NCI-H187 treated with DMSO at 0.1 percent for 48 hours (cell line): ENCODE measurements around the gene DCDC1.

Source experiments
- DNase-seq: peaks from one replicate; lab custom pipeline; 2025; lab: John Stamatoyannopoulos, UW

DCDC1 gene

DNA sequence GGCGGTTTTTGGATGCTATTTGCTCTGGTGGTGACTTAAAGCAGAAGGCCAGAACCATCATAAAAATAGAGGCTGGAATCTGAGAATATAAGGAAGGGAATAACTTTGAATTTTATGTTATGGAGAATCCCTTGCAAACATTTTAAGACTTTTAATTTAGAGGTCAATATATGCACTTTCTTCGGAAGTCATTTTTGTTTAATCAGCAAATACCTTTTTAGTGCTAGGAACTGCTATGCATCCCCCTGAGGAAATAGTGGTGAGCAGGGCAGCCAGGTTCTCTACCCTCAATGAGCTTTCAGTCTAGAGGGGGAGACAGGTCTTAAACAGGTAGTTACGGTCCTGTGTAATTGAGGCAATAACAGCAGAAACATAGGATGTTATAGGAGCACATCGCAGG, 516.9 kb downstream of the DCDC1 start:
- DNase-seq: no peak

DNA sequence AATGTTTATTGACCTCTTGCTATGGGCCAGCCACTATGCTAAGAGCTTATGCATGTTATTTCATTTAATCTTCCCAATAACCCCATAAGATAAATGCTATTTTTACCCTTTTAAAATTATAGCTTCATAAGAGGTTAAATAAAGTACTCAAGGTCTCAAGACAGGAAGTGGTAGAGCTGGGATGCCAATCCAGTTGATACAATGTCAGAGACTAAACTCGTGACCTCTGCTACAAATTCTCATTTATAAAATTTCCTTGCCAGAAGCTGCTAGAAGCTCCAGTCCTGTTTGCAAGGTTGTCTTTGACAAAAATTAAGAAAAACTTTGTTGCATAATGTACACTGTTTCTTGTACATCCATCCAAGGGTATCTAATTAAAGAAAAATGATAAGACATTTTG, 517.4 kb downstream of the DCDC1 start:
- DNase-seq: no peak

DNA sequence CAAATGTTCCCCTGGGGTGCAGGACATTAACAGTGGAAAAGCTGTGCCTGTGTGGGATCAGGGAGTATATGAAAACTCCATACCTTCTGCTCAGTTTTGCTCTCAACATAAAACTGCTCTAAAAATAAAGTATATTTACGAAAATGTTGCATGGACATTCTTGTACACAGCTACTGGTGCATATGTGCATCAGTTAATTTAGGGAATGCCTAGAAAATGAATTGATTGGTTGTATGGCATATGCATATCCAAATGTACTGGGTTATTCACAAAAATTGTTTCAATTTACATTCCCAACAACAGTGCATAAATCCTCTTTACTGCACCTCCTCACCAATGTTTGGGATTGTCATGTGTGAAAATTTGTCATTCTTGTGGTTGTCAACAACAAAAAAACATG, 532.3 kb downstream of the DCDC1 start:
- no peak for DNase-seq

DNA sequence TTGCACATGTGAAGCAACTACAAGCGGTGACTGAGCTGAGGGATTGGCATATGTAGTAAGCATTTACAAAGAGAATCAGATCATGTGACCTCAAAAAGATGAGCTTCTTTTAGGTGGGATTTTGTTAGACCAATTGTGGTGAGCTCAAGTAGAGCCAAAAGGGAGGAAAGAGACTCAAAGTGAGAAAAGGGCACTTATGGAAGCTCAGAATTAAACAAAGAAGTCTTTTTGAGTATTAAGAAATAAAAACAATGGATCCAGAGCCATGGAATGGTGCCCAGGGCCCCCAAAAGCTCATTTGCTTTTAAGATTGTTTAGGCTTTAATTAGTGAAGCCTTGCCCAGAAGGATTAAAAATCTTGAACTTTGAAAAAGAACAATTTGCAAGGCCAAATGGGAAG, 536.7 kb downstream of the DCDC1 start:
- no peak for DNase-seq

DNA sequence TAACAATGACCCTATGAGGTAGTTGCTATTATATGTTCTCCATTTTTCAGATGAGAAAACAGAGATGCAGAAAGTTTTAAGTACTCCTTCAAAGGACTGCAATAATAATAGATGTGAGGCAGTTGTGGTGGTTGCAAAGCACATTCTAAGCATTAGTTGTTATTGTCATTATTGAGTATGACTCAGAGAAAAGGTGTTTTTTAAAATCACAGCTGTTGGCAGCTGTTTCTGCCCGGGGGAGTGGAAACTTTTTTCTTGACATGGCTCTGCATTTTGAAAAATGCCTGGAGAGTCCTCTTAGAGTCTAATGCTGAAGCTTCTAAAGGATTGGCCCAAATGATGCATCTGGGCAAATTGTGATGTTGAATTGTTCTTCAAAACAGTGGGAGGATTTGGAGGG, 538.9 kb downstream of the DCDC1 start:
- no peak for DNase-seq

DNA sequence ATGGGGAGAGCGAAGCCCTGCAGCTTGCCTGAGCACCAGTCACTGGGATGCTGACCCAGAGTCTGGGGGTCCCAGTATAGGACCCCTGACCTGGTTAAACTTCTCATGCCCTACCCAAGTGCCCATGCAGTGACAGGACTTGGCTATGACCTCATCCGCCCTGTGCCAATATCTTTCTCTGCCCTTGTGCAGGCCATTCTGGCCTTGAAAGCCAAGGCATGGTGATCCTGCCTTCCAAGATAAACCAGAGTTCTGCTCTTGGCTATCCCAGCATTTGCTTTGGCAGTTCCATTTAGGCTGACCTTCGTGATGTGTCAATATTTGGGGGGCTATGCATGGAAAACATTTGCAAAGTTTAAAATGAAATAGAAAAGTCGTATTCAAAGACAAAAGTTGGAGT, 542.6 kb downstream of the DCDC1 start:
- DNase-seq: no peak

DNA sequence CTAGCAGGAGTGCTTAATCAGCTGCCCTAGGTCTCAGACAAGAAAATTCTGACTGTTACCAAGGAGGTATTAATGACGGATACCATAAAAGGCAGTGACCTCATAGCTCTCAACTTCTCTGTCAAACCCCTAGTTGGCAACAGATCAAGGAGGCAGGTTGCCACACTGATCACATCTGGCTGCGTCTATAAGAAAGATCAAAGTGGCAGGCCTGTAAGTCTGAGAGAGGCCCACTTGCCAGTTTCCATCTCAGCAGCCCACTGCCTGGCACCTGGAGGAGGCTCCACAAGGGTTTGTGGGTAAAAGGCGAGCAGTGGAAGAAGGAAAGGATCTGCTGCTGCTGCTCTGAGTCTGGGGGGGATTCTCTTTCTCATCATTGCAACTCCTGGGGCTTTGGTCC, 543.8 kb downstream of the DCDC1 start:
- no peak for DNase-seq

DNA sequence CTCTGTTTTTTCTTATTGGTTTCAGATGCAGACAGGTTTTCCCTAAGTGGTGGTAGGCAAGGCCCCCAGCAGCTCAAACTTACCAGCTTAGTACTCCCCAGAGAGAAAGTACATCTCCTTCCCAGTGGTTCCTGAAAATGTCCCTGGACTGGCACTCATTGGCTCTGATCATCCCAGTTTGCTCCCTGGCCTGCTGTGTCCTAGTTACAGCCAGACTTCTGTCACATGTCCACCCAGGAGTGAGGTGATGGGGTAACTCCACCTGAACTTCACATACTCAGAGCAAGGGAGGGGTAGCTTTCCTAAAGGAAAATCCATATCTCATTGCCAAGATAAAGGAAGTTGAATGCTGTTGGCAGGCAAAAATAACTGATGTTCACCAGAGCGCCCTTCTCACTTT, 546.4 kb downstream of the DCDC1 start:
- DNase-seq: no peak

DNA sequence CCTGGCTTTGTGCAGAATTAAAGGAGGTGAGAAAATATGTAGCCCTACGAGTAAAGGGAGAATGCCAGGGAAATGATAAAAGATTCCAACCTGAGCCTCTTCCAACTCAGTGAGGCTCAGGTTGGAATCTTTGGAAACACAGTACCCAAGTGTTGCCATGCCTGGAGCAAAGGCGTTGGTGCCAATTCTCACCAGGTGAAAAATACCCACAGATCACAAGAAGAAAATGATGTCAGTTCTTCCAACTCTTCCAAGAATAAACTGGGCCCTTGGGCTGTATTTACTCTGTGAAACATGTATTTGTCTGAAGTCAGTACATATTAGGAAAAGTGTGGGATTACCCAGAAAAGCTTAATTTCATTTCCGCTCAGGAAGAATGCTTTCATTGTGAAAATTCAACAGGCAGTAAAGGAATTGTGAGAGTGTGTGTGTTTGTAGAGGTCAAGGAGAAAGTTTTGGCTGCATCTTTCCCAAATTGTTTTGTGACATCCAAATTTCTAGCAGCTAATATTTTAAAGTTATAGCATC, 548.0 kb downstream of the DCDC1 start:
- no peak for DNase-seq

DNA sequence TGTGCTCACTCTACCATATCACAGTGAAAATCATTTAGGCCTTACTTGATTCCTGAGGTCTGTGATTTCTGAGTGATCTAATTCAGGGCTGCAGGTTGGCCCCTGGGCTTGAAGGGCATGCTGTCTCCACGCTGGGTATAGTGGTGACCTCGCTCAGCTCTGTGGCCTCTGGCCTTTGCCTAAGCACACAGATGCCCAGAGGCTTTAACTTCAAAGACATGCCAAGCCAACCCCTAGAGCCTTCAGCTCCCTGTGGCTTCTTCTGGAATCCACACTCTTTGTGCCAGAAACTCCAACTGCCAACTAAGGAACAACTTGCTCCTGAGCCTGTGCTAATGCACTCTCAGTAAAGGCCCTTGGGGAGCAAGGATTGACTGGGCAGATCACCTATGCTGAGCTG, 550.8 kb downstream of the DCDC1 start:
- no peak for DNase-seq

DNA sequence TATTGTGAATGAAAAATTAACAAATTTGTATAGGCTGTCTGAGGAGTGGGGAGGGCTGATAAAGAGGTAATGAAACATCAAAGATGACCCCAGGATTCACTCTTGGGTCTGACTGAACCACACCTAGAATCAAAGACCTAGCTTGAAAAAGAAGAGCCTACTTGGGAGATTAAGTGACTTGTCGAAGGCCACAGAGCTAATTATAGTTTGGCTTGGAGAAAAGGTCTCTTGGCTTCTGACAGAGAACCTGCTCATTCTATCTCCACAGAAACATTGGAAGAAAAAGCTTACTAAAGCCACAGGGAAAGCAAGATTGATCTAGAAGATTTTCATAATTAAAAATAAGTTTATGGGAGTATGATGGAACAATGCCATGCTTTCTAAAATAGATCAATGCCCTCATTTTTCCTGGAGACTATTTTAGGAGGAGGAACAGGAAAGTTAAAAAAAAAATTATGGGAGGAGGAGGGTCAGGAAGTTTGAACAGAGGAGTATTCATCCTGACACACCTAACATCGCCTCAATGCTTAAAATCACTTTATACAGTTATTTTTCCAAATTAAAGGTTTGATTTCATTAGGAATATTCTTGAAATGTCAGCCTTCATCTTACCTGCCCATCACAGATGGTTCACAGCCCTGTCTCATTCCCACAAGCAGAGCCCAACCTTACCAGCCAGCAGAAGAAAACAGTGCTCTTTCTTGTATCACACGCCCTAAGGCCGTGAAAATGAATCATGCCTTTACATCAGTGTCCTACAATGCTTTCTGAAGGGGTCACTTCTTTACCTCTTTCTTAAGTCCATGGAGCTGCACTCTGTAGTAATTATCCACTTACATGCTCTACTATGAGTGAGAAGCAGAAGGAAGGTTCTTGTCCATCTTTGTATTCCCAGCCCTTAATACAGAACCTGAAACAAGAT, 552.3 kb downstream of the DCDC1 start:
- no peak for DNase-seq

DNA sequence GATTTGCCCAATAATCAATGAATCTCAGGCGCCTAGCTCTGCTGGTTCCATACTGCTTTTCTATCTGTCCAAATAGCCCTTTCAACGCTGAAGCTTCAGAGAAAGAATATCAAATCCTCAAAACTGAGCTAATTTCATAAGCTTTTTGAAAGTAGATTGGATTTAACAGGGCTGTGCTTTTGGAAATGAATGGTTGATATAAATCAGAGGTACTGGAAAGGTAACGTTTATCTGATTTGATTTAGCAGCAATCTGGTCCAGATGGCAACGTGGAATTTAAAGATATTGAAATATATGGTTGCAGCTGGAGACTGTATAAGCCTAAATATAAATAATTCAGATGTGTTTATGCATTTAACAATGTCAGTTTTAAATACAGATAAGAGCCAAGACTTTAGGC, 553.9 kb downstream of the DCDC1 start:
- no peak for DNase-seq

DNA sequence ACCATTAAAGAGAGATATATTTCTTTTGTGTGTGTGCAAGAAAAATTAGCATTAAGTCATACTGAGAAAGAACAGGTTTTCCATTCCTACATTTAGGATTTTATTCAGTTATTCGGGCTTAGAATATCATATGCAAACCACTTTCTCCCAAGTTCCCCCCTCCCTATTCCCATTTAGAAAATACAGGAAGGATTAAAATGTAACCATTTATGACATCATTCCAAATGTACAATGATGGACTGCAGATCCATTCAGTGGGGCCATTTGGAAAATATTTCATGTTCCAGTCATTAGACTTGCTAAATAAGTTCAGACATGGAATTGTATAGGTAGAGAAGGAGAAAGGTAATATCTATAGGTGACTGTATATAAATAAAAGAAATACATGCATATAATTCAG, 554.8 kb downstream of the DCDC1 start:
- no peak for DNase-seq
